Cerebellar nuclear complex (tissue), 1 donor: ENCODE results near the gene CX3CL1.

Experiments used
- DNase-seq, 2 experiments: peaks; one replicate each; lab custom pipeline; 2025; lab: John Stamatoyannopoulos, UW

Gene CX3CL1

GRCh38 chr16:57405097-57405496, 32.8 kb downstream of the CX3CL1 start:
- no peak for DNase-seq

DNA sequence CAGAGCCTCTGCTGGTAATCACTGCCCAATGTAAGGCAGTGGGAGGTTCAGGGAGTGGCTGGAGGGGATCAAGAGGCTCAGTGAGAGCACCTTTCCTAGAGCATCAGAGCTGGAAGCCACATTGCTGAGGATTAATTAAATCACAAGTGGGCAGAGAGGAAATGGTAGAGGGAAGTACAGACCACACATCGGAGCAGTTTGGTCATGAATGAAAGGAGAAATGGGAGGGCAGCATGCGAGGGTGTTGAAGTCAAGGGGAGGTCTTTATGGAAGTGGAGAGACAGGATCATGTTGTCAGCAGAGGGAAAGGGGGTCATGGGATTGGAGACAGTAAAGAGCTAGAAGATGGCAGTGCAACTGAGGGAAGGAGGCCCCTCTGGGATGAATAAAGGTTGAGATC, 34.6 kb downstream of the CX3CL1 start:
- DNase-seq = no peak

DNA sequence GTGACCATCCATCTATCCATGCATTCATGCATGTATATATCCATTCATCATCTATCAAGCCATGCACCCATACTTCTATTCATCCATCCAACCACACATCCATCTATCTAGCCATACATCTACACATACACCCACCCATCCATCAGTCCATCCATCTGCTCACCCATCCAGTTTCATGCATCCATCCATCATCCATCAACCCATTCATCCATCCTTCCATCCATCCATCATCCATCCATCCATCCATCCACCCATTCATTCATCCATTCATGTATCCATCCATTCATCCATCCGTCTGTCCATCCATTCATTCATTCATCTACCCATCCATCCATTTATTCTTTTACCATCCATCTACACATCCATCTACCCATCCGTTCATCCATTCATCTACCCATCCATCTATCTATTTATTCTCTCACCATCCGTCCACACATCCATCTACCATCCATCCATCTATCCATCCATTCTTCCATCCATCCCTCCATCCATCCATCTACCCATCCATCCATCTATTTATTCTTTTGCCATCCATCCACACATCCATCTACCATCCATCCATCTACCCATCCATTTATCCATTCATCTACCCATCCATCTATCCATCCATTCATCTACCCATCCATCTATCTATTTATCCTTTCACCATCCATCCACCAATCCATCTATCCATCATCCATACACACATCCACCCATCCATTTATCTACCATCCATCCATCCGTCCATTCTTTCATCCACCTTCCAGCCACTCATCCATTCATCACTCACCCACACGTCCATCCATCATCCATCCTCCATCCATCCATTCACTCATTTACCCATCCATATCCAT, 35.4 kb downstream of the CX3CL1 start:
- DNase-seq = no peak

DNA sequence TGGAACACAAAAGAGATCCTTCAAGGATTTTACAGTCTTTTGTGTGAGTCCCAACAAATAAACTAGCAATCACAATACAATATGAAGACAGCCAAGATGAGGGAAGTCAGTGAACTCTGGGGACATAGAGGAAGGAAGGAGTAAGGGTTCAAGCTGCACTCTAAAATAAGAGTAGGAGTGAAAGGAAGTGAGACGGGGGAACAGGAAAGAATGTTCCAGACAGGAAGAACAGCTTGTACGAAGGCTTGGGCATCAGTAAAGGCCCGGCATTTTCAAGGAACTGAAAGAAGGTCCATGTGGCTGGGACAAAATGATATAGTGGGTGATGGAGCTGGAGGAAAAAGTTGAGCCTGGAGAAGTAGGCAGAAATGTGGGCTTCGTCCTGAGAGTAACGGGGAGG, 36.8 kb downstream of the CX3CL1 start:
- DNase-seq = no peak

- DNase-seq = no peak
These were observed 37.7 kb downstream of the CX3CL1 start for GRCh38 chr16:57409870-57410587.

GRCh38 chr16:57411362-57411976, 39.2 kb downstream of the CX3CL1 start:
- DNase-seq = no peak

DNA sequence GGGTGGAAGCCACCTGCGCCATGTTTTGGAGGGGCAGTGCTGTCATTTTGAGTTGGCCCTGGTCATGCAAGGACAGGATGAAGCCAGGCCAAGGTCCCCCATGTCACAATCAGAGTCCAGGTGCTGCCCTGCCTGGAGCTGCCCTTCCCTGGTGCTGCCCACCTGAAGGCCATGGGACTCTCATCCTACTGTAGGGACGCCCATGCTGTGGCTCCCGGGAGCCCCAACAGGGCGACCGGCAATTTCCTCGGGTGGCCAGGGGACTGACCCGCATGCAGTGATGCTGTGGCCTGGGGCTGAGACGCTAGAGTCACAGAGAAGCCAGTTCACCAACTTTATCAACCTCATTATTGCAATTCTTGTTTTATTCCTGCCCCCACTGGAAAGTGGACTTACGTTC, 40.3 kb downstream of the CX3CL1 start:
- no peak for DNase-seq

DNA sequence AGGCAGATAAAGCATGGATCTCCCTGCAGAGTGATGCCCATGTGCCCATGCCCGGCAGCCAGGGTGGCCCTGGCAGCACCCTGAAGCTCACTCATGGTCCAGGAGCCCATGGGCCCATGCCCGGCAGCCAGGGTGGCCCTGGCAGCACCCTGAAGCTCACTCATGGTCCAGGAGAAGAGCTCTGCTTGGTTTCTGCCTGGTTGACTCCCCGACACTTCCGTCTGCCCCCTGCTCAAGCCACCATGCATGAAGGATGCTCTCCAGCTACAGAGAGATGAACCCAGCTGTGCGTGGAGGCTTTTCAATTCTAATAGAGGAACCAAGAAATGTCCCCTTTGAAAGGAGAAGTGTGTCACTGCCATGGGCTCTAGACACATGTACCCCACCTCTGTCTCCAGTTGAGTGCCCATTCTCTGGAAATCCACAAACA, 41.0 kb downstream of the CX3CL1 start:
- DNase-seq = no peak

DNA sequence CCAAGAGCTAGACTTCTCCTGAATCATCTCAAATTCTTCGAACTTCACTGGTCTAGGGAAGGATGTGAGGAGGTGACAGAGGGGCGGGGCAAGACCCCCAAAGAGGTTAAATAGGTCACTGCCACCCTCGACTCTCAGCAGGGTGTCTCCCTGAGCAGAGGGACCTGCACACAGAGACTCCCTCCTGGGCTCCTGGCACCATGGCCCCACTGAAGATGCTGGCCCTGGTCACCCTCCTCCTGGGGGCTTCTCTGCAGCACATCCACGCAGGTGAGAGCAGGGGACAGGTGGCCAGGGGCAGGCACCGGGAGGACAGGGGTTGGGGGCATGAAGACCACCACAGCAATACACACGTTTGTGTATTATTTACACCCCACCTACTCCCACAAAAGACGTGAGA, 41.4 kb downstream of the CX3CL1 start:
- no peak for DNase-seq

DNA sequence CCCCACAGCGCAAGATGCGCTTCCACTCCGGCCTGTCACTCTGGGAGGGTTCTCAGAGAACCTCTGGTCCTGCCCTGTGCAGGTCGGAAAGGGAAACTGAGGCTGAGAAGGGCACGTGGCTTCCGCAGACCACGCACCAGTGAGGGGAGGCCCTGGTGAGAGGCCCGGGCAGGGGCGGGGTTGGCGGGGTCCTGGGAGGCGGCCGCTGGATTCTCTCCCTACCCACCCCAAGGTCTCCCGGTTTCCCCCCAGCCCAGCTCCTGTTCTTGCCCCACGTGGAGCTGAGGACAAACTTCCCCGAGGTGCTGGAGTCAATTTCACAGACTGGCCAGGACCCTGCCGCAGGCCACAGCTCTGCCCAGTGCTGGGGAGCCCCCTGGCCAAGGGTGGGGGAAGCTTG, 43.8 kb downstream of the CX3CL1 start:
- no peak for DNase-seq

DNA sequence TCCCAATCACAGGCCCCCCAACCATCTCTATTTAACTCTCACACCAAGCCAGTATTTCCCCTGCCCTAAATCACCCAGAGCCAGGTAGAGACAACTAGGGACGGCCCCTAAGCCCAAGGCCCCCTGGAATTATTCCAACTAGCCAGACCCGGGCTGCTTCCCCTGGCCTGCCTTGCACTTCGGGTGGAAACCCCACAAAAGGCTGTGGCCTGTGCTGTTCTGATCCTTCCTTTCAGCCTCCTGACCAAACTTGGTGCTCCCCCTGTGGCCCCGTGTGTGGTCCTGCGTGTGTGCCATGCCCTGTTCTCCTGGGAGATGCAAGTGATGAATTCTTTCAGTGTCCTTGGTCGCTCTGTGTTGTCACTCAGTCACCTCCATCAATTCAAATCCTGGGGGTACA, 47.2 kb downstream of the CX3CL1 start:
- no peak for DNase-seq

DNA sequence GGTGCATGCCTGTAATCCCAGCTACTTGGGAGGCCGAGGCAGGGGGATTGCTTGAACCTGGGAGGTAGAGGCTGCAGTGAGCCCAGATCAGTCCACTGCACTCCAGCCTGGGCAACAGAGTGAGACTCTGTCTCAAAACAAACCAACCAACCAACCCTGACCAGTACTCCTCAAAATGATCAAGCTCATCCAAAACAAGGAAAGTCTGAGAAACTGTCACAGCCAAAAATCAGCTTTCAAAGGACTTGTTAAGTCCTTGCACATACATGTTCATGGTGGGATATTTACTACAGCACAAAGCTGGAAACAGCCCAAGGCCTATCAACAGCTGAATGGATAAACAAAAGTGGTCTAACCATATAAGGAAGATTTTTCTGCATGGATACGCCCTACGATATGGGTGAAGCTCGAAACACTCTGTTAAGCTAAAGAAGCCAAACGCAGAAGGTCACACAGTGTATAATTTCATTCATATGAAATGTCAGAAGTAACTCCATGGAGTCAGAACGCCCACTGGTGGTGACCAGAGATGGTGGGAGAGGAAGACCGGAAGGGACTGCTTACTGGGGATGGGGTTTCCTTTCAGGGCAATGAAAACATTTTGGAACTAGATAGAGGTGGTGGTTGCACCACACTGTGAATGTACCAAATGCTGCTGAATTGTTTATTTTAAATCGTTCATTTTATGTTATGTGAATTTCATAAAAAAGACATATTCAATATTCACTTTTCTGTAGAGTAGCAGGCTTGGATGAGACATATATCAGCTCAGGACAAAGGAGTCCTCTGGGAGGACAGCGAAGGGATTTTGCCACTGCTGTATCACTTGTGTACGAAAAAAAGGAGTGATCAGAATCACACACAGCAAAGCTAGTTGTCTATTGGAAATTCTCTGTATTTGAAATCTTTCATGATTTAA, 50.0 kb downstream of the CX3CL1 start:
- DNase-seq = no peak

DNA sequence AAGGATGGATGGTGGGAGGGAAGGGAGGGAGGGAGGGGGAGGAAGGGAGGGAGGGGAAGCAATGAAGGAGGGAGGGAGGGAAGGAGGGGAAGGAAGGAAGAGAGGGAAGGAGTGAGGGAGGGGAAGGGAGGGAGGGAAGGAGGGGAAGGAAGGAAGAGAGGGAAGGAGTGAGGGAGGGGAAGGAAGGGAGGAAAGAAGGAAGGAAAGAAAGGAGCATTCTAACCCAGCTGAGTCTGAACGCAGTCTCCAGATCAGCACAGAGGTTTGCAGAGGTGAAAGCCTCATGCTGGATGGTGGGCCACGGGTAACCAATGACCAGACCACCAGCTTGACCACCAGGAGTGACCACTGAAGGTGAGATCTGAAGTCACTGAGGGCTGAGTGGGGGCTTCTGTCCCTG, 50.9 kb downstream of the CX3CL1 start:
- no peak for DNase-seq

- no peak for DNase-seq
These were observed 52.3 kb downstream of the CX3CL1 start for GRCh38 chr16:57424583-57424982.

DNA sequence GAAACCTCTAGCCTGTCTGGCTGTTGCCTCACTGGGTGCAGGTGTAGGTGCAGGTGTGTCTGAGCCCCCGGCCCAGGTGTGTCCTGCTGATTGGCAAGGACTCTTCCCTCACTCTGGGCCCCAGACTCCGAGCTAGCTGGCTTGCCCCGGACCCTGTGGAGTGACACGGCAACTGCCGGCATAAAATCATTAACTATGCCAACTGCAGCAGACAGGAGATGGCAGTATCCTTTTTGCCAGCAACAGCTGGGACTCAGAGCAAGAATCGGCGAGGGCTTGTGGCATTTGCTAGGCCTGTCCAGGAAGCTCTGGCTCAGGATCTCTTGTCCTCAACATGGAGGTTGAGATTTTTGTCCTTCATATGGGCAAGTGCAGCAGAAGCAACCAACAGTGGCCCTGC, 54.1 kb downstream of the CX3CL1 start:
- DNase-seq = no peak

GRCh38 chr16:57427307-57427706, 55.0 kb downstream of the CX3CL1 start:
- DNase-seq = no peak

GRCh38 chr16:57427824-57428223, 55.5 kb downstream of the CX3CL1 start:
- no peak for DNase-seq

- DNase-seq = no peak
These were observed 58.7 kb downstream of the CX3CL1 start for GRCh38 chr16:57430955-57431354.

DNA sequence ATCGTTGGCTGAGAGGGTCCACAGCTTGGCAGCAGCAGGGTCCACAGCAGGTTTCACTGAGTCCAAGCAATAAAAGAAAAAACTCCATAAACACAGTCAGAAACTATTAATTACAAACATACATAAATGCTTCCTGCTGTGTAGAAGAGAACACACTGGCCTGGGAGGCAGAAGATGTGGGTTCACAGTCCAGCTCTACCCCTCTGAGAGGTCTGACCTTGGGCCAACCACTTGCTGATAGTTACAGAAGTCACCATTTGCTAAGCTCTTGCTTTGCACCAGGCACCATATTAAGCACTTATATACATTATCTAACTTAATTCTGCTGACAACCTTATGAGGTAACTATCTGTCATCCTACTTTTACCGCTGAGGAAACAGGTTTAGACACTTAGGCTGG, 60.2 kb downstream of the CX3CL1 start:
- DNase-seq = no peak

- DNase-seq = no peak
These were observed 60.7 kb downstream of the CX3CL1 start for GRCh38 chr16:57432989-57433388.

- no peak for DNase-seq
These were observed 61.7 kb downstream of the CX3CL1 start for GRCh38 chr16:57434003-57434402.
